Fibroblast of skin of right quadriceps (primary cell): ENCODE measurements around the gene ALK.
A peak's percentile ranks its signal among the peaks of the same experiment; 100 is the strongest.

ENCODE experiments used
- DNase-seq: peaks from one replicate; pipeline ENCODE4 v3.0.0-alpha.2; 2013

Gene ALK

DNA sequence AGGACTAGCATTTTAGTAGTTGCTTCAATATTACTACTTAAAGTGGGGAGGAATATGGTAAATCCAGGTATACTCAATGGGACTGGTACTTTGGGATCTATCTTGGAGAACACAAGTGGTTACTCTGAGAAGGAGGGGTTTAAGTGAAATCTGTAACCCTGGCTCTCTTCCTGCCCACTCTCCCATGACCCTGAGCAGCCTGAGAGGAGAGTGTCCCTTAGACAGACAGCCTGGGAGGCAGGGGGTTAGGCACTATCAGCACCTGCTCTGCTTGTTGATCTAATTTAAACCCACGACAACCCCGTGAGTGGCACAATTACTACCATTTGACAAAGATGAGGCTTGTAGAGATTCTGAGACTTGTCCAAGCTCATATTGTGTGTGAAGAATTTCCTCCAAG, 395.5 kb downstream of the ALK start:
- no peak for DNase-seq

DNA sequence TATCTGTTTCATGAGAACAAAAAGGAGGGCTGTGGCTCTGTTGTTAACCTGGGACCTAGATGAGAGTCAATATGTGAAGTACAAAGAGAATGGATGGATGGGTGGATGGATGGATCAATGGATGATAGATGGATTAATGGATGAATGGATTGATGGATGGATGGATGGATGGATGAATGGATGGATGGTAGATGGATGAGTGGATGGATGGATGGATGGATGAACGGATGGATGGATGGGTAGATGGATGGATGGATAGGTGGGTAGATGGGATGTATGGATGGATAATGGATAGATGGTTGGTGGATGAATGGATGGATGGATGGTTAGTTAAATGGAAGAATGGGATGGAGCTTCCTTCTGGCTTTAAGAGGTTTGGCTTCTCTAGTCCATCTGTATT, 396.7 kb downstream of the ALK start:
- no peak for DNase-seq

DNA sequence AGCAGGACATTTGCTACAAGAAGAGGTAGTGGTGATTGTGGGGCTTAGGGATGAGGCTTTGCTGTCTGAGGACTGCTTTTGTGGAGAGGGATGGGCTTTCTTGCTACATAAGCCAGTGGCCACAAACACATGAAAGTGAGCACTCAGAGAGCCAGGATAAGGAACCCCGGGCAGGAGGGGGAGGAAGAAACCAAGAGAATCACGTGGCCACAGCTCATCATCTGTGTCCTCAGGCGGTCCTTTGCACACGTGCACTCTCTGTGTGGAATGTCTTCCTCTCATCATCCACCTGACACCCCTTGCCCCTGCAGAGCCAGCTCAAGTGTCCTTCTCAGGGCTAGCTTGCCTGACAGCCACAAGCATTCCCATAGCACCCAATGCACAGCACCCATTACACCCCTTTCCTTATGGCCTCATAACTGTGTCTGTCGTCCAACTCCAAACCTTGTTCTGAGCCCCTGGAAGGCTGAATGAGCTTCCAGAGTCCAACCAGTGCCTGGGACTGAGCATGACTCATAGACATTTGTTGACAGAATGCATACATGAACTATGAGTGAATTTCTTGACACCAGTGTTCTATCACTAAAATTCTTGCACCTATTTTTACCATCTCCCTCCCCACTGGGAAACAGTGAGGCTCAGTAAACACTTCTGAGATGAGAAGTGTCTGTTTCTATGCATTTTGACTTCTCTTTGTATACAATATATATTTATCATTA, 398.3 kb downstream of the ALK start:
- peak; percentile 83 for DNase-seq

DNA sequence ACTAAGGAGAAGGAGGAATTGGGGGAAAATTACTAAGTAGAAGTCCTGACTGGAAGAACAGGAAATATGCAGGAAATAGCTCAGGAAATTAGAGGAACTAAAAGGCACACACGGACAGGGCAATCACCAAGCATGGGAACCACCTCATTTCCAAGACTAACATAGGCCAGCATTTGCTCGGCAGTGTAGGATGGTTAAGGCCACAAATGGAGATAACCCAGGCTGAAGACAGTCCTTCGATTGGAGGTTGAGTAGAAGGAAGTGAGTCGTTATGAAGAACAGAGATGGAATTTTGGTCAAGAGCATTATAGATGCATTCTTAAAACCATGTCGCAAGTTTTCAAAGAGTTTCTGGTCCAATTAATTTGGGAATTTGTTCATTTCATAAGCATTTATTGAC, 401.4 kb downstream of the ALK start:
- peak; percentile 85 for DNase-seq

DNA sequence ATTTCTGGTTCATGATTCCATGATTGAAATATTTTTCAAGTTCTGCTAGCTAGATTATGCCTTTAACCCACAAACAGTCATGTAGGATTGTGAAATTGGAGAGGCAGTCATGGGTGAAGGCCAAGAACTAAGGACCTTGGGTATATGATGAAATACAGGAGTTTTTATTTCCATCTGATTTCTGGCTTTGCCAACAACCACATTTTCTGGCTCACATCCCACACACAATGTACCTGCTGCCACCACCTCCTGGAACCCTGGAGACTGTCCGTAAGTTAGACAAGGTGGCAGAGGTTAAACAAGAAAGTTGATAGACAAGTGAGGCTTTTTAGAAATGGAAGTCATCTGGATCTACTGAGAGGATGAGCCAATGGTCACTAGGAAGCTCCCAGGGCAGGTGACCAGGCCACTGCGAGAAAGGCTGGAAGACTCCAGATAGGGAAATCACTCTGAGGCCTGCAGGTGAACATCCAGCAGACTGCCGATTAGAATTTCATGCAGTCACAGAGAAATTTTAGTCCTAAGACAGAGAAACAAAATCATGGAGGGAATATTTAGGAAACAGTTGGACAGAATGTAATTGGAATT, 402.0 kb downstream of the ALK start:
- DNase-seq = peak; percentile 88

DNA sequence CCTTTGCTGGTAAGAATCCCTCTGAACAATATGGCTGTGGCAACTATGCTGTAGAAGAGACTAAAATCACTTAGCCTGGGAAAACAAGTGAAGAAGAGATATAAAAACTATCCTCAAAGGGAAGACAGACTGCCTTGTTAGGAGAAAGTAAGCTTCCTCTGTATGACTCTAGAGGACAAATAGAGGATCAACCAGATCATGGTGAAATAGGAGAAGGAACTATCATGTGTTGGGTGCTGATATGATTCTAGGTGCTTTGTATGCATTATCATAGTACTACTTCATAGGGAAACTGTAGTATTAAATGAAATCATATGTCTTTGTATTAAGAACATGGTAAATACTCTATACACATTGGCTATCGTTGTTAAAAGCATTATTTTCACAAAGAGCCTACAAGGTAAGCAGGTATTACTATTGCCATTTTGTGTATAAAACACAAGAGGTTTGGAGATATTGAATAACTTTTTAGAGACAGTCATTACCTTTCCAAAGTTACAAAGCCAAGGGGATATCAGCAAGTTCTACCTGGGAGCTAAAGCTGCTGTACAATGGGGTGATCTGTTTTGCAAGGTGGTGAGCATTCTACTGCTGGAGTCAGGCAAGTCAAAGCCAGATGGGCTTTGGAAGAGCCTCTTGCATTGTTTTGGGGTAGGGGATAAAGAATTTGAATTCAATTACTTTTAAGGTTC, 402.6 kb downstream of the ALK start:
- DNase-seq = no peak

DNA sequence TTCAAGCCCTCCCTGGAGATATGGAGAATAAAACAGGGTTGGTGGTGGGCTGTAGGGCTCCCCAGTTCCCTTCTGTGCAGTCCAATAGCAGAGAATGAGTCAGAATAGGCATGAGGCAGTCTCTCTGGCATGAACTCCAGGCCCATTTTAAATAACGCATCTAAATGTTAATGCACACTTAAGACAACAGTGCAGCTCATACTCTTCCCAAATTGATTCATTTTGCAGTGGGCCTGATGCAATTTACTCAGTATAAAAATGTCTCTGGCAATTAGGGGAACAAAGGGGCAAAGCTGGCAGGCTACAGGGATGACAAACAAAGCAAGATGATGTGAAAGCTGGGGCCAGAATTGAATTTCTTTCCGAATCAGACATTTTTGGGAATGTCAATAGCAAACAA, 403.4 kb downstream of the ALK start:
- peak; percentile 67 for DNase-seq

DNA sequence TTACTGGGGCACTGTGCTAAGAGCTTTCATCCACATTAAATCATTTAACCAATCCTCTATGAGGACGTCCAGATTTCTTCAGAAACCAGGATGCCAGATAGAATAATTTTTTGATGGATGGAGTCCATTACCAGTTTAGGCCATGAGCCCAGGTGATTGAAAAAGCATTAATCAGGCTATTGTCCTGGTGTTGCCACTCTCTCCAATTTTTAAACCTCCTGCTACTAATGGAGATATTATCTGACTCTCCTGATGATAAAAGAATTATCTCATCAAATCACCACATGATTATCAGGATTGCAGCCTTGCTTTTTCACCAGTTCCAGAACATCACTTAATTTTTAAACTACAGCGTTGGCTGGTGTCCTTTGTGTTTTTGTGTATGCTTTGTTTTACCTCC, 404.0 kb downstream of the ALK start:
- DNase-seq = no peak

DNA sequence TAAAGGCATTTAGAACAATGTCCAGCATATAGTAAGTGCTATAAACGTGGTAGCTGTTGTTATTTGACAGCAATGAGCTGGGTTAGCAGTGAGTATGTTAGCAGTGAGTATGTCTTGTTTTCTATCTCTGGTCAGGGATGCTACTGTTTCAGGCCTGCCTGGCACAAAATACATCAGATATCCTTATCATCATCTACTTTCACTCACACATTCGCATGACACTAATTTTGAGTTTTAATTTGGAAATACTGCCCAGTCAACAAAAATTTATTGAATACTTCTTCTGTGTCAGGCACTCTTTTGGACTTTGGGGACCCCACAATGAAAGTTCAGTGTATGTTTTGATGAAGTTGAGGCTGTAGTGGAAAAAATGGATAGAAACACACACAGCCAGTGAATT, 404.6 kb downstream of the ALK start:
- DNase-seq = no peak

DNA sequence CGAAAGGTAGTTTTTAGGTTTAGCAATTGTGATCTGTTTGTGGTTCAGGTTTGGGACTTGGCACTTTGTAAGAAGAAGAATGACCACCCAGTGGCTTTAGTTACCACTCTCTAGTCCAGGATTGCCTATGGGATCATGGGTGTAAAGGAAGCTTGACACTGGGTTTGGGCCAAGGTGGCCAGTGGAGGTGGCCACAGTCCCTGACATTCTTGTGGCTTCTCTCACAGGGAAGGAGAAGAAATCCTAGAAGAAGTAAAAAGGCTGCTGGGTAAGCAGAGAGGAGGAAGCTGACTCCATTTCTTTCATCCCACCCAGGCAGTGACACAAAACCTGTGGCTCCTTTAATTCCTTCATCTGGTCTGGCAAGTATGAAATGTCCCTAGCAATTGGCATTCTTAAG, 411.5 kb downstream of the ALK start:
- no peak for DNase-seq

DNA sequence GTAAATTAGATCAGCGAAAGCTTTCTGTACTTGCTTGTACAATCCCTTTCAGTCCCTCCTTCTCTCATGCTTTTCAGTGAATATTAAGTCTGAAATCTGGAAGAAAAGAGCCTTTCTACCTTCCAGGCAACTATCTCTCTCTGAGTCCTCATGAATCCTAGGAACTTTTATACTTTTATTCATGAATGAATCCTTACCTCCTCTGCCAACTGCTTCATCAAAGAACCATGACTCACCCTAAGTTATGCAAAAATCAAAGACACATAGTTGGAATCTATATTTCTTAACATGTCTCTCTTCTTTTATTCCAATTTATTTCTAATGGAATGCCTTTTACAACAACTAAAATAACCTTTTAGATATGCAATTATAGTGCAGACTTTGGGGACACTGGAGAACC, 412.0 kb downstream of the ALK start:
- DNase-seq = peak; percentile 29

DNA sequence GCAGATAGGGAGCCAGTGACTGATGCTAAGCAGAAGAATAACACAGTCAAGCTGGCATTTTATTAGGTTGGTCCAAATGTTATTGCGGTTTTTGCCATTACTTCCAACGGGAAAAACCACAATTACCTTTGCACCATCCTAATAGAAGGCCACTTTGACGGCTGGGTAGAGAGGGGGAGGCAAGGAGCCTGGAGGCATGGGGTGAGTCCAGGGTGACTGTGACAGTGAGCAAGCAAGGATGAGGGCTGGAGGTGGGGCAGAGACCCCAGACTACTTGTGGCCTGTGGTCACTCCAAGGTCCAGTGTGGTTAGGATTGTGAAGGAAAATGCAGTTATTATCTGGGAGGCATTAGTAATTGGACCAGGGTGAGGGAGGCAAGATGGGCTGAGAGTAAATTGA, 416.6 kb downstream of the ALK start:
- DNase-seq = no peak

DNA sequence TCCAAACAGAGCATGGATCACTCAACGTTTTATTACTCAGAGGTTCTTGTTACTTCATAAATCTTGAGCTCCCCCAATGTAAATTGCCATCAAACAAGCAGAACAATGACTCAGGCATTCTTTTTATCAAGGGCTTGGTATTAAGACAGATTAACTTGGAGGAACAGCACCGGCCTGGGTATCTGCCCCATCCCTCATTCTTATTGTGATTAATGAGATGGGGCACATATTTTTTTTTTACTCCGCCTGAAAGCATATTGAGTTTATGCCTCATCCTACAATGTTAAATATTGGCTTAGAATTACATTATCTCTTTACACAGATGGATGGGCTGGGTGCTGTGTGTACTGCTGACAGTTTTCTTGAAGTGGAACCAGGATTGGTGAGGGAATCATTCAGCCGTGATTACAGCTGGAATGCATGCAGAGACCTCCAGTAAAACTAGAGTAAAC, 418.9 kb downstream of the ALK start:
- DNase-seq = peak; percentile 74

DNA sequence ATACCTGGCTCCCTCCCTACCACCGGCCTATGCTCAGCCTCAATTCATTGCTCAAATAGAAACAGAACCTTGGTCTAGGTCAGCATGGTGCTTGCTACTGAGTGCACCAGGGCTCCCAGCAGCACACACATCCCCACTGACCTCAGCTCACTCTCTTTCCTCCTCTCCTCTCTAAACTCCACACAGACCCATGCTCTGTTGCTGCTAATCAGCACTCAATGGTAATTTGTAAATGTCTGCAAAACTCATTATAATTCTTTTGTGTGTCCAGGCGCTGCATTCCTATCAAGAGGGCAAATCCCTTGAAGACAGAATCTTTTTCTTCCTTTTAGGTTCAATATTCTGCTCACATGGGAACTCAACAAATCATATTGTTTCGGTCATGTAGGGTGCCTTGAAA, 424.0 kb downstream of the ALK start:
- DNase-seq = no peak

DNA sequence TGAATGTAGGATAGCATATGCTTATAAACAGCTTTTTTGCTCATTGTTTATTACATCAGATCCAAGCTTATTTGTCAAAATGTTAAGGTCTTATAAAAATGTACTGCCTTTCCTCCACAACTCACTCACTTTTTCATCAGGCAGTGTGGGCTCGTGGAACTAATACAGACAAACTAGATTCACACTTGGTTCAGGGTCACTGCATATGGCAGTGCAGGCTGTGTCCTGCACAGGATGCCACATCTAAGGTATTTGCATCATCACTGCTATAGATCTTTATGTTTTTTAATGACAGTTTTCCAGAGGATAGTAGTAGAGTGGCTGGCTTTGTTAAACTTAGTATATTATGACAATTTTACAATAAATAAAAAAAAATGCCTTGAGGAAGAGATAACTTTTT, 425.2 kb downstream of the ALK start:
- no peak for DNase-seq

DNA sequence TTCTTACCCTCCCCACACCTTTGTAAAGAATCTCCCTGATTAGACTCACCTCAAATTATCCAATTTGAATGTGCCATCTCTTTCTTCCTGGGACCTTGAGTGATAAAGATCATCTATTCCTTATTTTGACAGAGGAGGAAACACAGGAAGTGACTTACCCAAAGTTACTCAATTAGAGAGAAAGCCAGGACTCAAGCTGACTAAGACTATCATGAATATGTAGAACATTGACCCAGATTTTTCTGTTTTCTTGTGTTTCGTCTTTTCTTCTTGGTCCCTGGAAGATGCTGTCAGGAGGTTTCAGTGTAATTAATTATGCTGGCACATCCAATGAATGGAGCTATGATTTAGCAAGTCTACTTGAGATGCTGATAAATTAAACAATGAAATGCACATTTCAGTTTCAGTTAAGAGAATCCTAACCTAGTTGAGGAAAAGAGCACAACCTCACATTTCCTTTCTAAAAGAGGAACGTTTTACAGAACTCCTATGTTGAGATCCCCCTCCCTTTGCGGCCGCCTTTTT, 425.8 kb downstream of the ALK start:
- no peak for DNase-seq

DNA sequence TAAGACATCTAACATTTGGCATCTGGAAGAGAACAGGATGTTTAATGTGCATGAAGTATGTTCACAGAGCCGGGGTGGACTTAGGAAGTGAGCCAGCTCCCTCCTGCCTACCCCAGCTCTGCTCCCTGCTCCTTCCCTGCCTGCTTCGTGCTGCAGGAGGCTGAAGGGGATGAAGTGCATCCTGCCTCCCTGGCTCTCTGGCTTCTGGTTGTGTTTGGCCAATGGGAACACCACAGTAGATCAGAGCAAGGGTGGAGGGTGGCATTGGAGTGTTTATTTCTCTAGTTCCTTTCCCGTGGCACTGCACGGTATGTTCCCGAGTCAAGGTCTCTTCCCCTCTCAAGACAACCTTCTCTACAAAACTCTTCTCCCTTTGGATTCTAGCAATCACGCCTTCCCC, 426.3 kb downstream of the ALK start:
- DNase-seq = no peak

DNA sequence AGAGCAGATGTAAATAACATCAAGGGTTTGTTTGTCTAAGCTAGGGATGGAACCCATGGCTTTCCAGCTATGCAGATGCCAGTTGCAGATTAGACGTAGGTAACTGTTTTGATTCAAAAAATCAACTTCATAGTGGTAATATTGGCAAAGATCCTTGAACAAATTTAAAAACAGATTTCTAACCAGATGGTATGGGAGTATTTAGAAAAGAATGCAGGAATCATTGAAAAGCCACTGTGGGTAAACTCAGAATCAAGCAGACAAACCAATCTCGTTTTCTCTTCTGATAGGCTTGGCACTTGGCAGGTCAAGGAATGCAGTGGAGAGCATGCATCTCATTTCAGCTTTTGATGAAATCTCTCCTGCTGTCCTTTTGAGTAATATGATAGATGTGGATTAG, 428.7 kb downstream of the ALK start:
- no peak for DNase-seq

DNA sequence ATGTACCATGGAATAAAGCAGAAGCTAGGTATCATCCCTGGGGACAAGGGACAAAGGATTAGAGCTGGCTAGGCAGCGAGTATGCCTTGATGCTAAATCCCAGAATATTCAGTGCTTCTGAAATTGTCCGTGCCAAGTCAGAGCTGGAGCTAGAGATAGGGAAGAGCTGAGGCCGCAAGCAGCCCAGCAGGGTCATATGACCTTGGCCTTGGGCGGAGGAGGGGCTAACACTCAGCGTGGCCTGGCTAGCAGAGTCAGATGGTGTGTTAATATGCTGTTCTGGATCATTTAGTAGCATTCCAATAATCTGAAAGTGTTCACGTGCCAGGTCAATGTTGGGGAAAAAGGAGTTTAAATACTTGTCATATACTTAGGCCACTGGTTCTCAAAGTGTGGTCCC, 431.3 kb downstream of the ALK start:
- no peak for DNase-seq

DNA sequence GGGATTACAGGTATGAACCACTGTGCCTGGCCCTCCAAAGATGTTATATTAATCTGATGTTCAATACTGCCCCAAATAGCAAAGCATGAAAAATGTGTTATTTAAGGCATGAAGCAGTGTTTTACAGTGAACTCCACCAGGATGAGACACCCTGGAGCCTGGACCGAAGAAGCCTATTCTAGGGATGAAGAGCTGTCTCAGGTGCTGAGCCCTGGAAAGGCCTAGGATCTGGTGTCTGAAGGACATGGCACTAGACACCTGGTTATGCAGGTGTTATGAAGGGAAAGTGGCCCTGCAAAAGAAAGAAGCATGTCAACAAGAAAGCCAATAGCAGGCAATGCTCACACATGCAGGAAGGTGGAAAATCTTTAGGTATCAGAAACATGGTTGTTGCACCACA, 431.8 kb downstream of the ALK start:
- no peak for DNase-seq

DNA sequence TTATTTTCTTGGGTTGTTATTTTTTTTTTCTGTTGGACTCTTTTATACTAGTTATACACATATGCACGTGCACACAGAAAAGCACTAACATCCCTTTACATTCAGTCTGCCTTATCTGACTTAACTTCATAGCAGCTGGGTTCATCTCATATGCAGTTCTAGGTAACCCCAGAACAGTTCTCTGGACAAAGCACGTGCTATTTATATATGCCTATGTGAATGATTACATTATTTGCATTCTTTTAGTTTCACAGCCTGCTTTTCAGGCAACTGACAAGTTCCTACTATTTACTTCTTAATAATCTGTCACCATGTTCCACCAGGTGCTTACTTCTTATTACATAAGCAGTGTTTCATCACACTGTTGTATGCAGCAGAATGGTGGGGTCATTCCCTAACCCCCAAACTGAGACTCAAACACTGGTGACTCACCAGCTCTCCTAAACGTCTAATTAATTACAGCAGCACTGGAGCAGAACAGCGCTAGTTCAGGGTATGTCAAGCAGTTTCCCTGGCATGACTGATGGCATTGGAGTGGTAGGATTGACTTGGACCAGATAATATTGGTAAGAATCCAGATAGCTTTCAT, 433.3 kb downstream of the ALK start:
- peak; percentile 57 for DNase-seq

DNA sequence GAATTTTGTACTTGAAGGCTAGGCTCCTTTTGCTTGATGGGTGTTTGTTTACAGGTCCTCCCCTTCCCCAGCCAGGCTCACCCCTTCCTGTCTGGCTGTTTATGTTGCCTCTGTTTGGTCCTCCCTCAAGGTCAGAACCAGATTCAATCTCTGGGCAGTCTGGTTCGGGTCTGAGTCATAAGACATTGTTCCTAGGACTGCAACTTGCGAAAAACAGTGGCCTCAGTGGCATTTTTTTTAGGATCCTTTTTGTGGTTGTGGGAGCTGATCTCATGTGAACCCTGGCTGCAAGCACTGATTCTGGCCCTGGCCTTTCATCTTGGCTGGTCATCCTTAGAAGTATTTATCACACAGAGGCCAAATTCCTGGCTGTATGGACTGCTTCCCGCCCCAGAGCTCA, 435.8 kb downstream of the ALK start:
- DNase-seq = no peak

DNA sequence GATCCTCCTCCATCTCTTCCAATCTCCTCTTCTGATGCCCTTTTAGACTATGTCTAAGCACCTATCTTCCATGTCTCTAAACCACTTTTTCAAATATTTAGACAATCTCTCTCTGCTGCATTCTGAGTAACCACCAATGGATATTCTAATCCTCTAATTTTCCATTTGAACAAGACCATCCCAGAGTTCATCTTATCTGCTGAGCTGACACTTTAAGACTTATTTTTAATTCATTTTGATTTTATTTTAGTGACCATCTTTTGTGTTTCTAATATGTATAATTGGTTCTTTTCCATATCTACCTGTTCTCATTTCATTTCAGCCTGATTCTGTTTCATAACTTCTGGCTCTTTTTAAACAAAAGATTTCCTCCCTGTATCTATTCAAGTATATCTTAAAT, 436.3 kb downstream of the ALK start:
- no peak for DNase-seq

DNA sequence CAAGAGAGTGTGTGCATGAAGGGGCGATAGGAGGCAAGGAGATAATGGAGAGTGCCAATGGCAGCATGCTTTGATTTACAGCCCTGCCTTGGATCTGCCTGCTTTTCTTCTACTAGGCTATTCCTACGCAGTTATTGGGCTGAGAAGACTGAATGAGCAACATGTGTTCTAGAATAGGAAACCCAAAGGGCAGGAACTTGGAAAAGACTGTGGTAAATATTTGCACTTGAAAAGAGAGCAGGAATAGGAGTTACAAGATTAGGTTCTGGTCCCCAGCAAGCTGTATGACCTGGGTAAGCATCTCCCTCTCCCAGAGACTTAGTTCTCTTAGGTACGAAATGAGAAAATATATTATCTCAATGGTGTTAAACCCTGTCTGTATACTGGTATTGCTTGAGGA, 438.5 kb downstream of the ALK start:
- DNase-seq = no peak
